Thyroid gland (tissue), 4 donors: ENCODE results near the gene LGI1.

Source experiments
- CTCF ChIP-seq, 6 experiments: fragments of 200-600 bp in 3 of 6; fragments of 450-650 bp in 3 of 6; sonication (generic) in 3 of 6; IDR thresholded peaks; one replicate each; pipeline ENCODE4 v1.5.1; 2016 to 2019; ENCODE audit warnings: antibody characterized with exemption in 6 of 6, mild to moderate bottlenecking in 2 of 6, inconsistent platforms in 1 of 6, moderate library complexity in 1 of 6
- POLR2A ChIP-seq, 2 donors: fragments of 450-650 bp; IDR thresholded peaks; one replicate each; pipeline ENCODE4 v1.6.1; 2017; ENCODE audit warnings: antibody characterized with exemption in 2 of 2, mild to moderate bottlenecking in 2 of 2, moderate library complexity in 1 of 2

DNA sequence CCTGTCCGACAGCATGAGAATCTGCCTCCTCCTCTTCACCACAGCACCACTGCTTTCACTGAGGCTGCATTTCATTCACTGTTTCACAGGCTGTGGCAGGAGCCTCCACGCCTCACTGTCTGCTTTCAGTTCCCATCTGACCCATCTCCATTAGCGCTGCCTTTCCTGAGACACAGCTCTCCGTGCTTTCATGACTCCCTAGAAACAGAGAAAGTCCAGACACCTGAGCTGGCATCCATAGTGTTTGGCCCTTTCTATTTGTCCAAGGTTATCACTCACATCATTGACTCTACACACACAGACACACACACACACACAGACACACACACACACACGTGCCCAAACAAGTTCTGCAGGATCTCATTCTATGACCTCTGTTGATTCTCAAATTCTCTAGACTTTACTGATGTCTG, 5.2 kb downstream of the LGI1 start:
- TF ChIP-seq CTCF (IDR thresholded peaks at IDR 0.05) = no peak
- no peak for TF ChIP-seq POLR2A (IDR thresholded peaks at IDR 0.05)
